ENCODE data around the gene FKBP1A. TPM values are rescaled to one million over a fixed set of nuclear protein-coding genes. Genes with fewer than 3 reads are reported as not detected.

FKBP1A gene
- total and polyA plus RNA-seq, 2 of the 4 experiments (the other 2 are of a cell fraction) = 120 to 528 TPM

- dilution Hi-C loops (cut with HindIII; ENCODE audit: low sequenced_read_pairs, unreplicated experiment) (no loop called here), intact Hi-C loops (cut with micrococcal nuclease) (no loop called here), in situ Hi-C loops (cut with MboI; ENCODE audit: low sequenced_read_pairs) (no loop called here)
- POLR2A ChIA-PET (ENCODE audit: unreplicated experiment) = no interaction called here
- H3K27ac ChIP-seq (ENCODE audit: insufficient read depth, low read length) = no peak overlapping the region
- H3K4me1 ChIP-seq (ENCODE audit: control insufficient read depth, insufficient read depth, low read length) = peaks cover 6% of the 10 kb centered on the region
- peaks cover 11% of the 10 kb centered on the region; the same call in 1 of the 2 replicates for H4K20me1 ChIP-seq (ENCODE audit: insufficient read depth, low read length)
- DNase-seq (no peak), ATAC-seq (ENCODE audit: low read depth) (no peak)
- no peak overlapping the region for H3K4me3 ChIP-seq (ENCODE audit: insufficient read depth, low read depth, low read length)
- H3K9ac ChIP-seq (ENCODE audit: low read depth, low read length) = no peak overlapping the region
- no peak overlapping the region for H3K4me2 ChIP-seq (ENCODE audit: low read depth, low read length)
- no CpG with 5 or more reads among the region's 2 CpGs for WGBS, 2 experiments (ENCODE audit: extremely low coverage in 2 of 2, insufficient read length in 1 of 2)
- TF ChIP-seq CHD1 (IDR thresholded peaks at IDR 0.05; ENCODE audit: low read depth, low read length) (no peak), ELK1 (IDR thresholded peaks at IDR 0.05; ENCODE audit: borderline replicate concordance, low read depth, low read length) (no peak), MAFK (IDR thresholded peaks at IDR 0.05; ENCODE audit: low read depth, low read length) (no peak), BHLHE40 (IDR thresholded peaks at IDR 0.05; ENCODE audit: low read depth, low read length) (no peak), CEBPB (IDR thresholded peaks at IDR 0.05; ENCODE audit: low read depth, low read length) (no peak), MAZ (IDR thresholded peaks at IDR 0.05; ENCODE audit: borderline replicate concordance, low read depth, low read length) (no peak), RFX5 (IDR thresholded peaks at IDR 0.05; ENCODE audit: low read depth, low read length) (no peak), FOS (IDR thresholded peaks at IDR 0.05; ENCODE audit: low read depth, low read length) (no peak), MXI1 (IDR thresholded peaks at IDR 0.05; ENCODE audit: borderline replicate concordance, low read depth, low read length) (no peak), NFE2L2 (IDR thresholded peaks at IDR 0.05; ENCODE audit: low read depth, low read length) (no peak), RCOR1 (IDR thresholded peaks at IDR 0.05; ENCODE audit: insufficient replicate concordance, low read length) (no peak), SMC3 (IDR thresholded peaks at IDR 0.05; ENCODE audit: low read depth, low read length) (no peak), POLR2A (IDR thresholded peaks at IDR 0.05; ENCODE audit: low read depth, low read length) (no peak), USF2 (IDR thresholded peaks at IDR 0.05; ENCODE audit: low read depth, low read length) (no peak), RAD21 (IDR thresholded peaks at IDR 0.05; ENCODE audit: low read length) (no peak), CTCF (conservative IDR thresholded peaks at IDR 0.05; ENCODE audit: low read depth, low read length) (no peak)
- no peak overlapping the region for H2AK5ac ChIP-seq (ENCODE audit: low read depth, low read length)
- no peak overlapping the region for H3K18ac ChIP-seq (ENCODE audit: low read depth, low read length)
- no peaks in the 10 kb centered on the region for H3K27me3 ChIP-seq (ENCODE audit: control insufficient read depth, insufficient read depth, low read length)
- H3K14ac ChIP-seq (replicated peaks; ENCODE audit: low read depth, low read length) = no peak overlapping the region
- CTCF ChIA-PET = no interaction called here
- no peak overlapping the region for H3K56ac ChIP-seq (ENCODE audit: extremely low read depth, insufficient read depth, low read length)
- H3K23ac ChIP-seq (ENCODE audit: low read depth, low read length) = no peak overlapping the region
- H2BK120ac ChIP-seq (ENCODE audit: low read depth, low read length) = no peak overlapping the region
- no peak overlapping the region for H3K4ac ChIP-seq (ENCODE audit: low read depth, low read length)
- H2AK9ac ChIP-seq (replicated peaks; ENCODE audit: low read depth, low read length, poor library complexity) = peak overlapping the region; percentile 26
- H2BK5ac ChIP-seq (ENCODE audit: low read depth, low read length, poor library complexity, severe bottlenecking) = no peak overlapping the region
- no peak overlapping the region for H4K8ac ChIP-seq (ENCODE audit: low read depth in 2 of 2, low read length in 2 of 2)
- H2AFZ ChIP-seq (replicated peaks; ENCODE audit: low read length, poor library complexity) = no peak overlapping the region
- no peak overlapping the region for H2BK20ac ChIP-seq (ENCODE audit: low read depth, low read length)
- H3K9me3 ChIP-seq (ENCODE audit: control insufficient read depth, insufficient read depth, low read length) = no peaks in the 10 kb centered on the region
- peaks cover 43 to 50% of the 10 kb centered on the region in 2 experiments for H3K79me1 ChIP-seq (ENCODE audit: low read depth in 1 of 2, low read length in 2 of 2)
- H4K5ac ChIP-seq (ENCODE audit: low read depth, low read length) = no peak overlapping the region
- BruUV-seq (replicated peaks) = no TSS peak
- no peak overlapping the region for H4K91ac ChIP-seq (ENCODE audit: insufficient read depth, low read depth, low read length)
- no peak overlapping the region for H2BK15ac ChIP-seq (ENCODE audit: low read depth, low read length)
- H3K36me3 ChIP-seq (ENCODE audit: control insufficient read depth, insufficient read depth, low read length) = peaks cover 22% of the 10 kb centered on the region
- H3K9me1 ChIP-seq (ENCODE audit: insufficient read depth, low read length) = peaks cover 16% of the 10 kb centered on the region
These were observed 30.4 kb downstream of the FKBP1A start for GRCh38 chr20:1362484-1362883.
